HUES48 (cell line): ENCODE measurements around the gene SNTG2.

Source experiments
- H3K27ac ChIP-seq: one replicate; pipeline ENCODE4 v1.7.0; 2013; ENCODE audit warnings: low read depth, low read length, inconsistent platforms
- H3K27me3 ChIP-seq: 2 replicates; pipeline ENCODE4 v1.6.1; 2013; ENCODE audit warnings: mild to moderate bottlenecking, low read length; ENCODE audit not compliant: control insufficient read depth, insufficient read depth
- H3K36me3 ChIP-seq: 2 replicates; pipeline ENCODE4 v1.6.1; 2013; ENCODE audit warnings: low read length; ENCODE audit not compliant: control insufficient read depth, insufficient read depth
- H3K4me1 ChIP-seq: 2 replicates; pipeline ENCODE4 v1.6.1; 2013; ENCODE audit warnings: mild to moderate bottlenecking, low read length; ENCODE audit not compliant: control insufficient read depth, insufficient read depth
- H3K4me3 ChIP-seq: 2 replicates; pipeline ENCODE4 v1.5.1; 2013; ENCODE audit warnings: mild to moderate bottlenecking, low read depth, low read length
- H3K9ac ChIP-seq: 2 replicates; pipeline ENCODE4 v1.6.1; 2013; ENCODE audit warnings: mild to moderate bottlenecking, low read depth, low read length, moderate library complexity
- H3K9me3 ChIP-seq: 2 replicates; pipeline ENCODE4 v1.6.1; 2013; ENCODE audit warnings: low read length; ENCODE audit not compliant: control insufficient read depth, insufficient read depth

SNTG2 gene

GRCh38 chr2:1300284-1300683 lies 349.6 kb downstream of the SNTG2 start:
- H3K4me3 ChIP-seq = no peak overlapping the region
- H3K9ac ChIP-seq = no peak overlapping the region
- H3K9me3 ChIP-seq = no peaks in the 10 kb centered on the region
- H3K27ac ChIP-seq = no peak overlapping the region
- H3K27me3 ChIP-seq = no peaks in the 10 kb centered on the region
- no peaks in the 10 kb centered on the region for H3K4me1 ChIP-seq
- H3K36me3 ChIP-seq = no peaks in the 10 kb centered on the region

DNA sequence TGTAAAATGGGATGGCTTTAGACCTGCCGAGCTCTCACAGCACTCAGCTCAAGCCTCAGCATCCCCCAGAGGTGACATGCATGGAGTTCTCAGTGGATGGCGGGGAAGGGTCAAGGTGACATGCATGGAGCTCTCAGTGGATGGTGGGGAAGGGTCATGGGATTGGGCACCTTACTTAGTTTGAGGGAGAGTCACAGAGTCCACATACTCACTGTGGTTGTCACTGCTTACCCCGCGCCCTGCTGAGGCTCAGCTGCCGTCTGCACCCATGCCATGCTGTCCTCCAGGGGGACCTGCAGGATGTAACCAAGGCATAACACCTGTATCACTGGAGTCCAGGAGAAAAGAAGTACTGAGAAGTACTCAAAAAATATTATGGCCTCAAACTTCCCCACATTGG lies 350.4 kb downstream of the SNTG2 start:
- Histone ChIP-seq H3K27me3 (no peaks in the 10 kb centered on the region), H3K9ac (no peak overlapping the region), H3K36me3 (no peaks in the 10 kb centered on the region), H3K4me3 (no peak overlapping the region), H3K27ac (no peak overlapping the region), H3K9me3 (no peaks in the 10 kb centered on the region), H3K4me1 (no peaks in the 10 kb centered on the region)

- Histone ChIP-seq H3K9ac (no peak overlapping the region), H3K27ac (no peak overlapping the region), H3K9me3 (no peaks in the 10 kb centered on the region), H3K4me3 (no peak overlapping the region), H3K27me3 (no peaks in the 10 kb centered on the region), H3K36me3 (no peaks in the 10 kb centered on the region), H3K4me1 (peaks cover 10% of the 10 kb centered on the region)
Observed at GRCh38 chr2:1305342-1306013, 354.8 kb downstream of the SNTG2 start.

- H3K9ac ChIP-seq = no peak overlapping the region
- H3K4me3 ChIP-seq = no peak overlapping the region
- H3K9me3 ChIP-seq = no peaks in the 10 kb centered on the region
- H3K27me3 ChIP-seq = no peaks in the 10 kb centered on the region
- H3K36me3 ChIP-seq = no peaks in the 10 kb centered on the region
- H3K4me1 ChIP-seq = peaks cover 10% of the 10 kb centered on the region
- H3K27ac ChIP-seq = no peak overlapping the region
Observed at GRCh38 chr2:1306014-1306686, 355.5 kb downstream of the SNTG2 start.

DNA sequence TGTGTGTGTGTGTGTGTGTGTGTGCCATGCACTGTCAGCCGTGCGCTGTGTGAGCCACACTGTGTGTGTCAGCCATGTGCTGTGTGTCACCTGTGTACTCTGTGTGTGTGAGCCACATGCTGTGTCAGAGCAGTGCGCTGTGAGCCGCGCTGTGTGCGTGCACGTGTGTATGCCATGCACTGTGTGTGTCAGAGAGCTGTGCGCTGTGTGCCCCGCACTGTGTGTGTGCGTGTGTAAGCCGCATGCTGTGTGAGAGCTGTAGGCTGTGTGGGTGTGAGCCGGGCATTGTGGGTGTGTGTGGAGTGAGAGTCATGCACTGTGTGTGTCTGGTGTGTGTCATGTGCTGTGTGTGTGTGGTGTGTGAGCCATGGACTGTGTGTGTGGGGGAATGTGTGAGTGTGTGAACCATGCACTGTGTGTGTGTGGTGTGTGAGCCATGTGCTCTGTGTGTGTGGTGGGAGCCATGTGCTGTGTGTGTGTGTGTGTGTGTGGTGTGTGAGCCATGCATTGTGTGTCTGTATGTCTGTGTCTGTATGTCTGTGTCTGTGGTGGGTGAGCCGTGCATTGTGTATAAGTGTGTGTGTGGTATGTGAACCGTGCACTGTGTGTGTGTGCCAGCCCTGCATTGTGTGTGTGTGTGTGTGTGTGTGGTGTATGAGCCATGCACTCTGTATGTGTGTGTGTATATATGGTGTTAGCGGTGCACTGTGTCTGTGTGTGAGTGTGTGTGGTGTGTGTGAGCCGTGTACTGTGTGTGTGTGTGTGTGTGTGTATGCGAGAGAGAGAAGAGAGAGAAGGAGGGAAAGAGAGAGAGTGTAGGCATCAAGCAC lies 356.3 kb downstream of the SNTG2 start:
- H3K4me3 ChIP-seq = no peak overlapping the region
- no peak overlapping the region for H3K27ac ChIP-seq
- peaks cover 10% of the 10 kb centered on the region for H3K4me1 ChIP-seq
- no peaks in the 10 kb centered on the region for H3K36me3 ChIP-seq
- no peaks in the 10 kb centered on the region for H3K9me3 ChIP-seq
- H3K27me3 ChIP-seq = no peaks in the 10 kb centered on the region
- no peak overlapping the region for H3K9ac ChIP-seq

DNA sequence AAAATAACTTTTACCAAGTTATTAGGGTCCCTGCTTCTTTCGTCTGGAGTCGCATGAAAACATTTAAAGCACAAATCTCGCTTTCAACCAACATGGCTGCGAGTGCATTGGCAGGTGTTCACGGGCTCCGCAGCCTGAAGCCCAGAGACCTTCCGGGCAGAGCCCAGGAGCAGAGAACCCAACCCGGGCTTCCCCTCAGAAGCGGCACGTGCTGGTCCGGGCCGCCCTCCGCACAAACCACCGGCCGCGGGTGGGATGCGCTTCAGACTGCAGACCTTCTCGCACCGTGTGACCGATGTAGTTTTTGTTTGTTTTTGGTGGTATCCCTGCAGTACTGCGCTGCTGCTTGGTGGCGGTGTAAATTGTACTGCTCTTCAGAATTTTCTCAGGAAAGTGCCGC lies 357.0 kb downstream of the SNTG2 start:
- Histone ChIP-seq H3K27me3 (no peaks in the 10 kb centered on the region), H3K4me3 (no peak overlapping the region), H3K9me3 (no peaks in the 10 kb centered on the region)

GRCh38 chr2:1308678-1309077 lies 358.0 kb downstream of the SNTG2 start:
- Histone ChIP-seq H3K9ac (no peak overlapping the region), H3K9me3 (no peaks in the 10 kb centered on the region), H3K4me1 (peaks cover 10% of the 10 kb centered on the region), H3K27ac (no peak overlapping the region), H3K4me3 (no peak overlapping the region), H3K27me3 (no peaks in the 10 kb centered on the region), H3K36me3 (no peaks in the 10 kb centered on the region)

More for the DNA sequence above, 357.0 kb downstream of the SNTG2 start:
- no peak overlapping the region for H3K9ac ChIP-seq
- no peaks in the 10 kb centered on the region for H3K36me3 ChIP-seq
- peaks cover 10% of the 10 kb centered on the region for H3K4me1 ChIP-seq
- no peak overlapping the region for H3K27ac ChIP-seq

DNA sequence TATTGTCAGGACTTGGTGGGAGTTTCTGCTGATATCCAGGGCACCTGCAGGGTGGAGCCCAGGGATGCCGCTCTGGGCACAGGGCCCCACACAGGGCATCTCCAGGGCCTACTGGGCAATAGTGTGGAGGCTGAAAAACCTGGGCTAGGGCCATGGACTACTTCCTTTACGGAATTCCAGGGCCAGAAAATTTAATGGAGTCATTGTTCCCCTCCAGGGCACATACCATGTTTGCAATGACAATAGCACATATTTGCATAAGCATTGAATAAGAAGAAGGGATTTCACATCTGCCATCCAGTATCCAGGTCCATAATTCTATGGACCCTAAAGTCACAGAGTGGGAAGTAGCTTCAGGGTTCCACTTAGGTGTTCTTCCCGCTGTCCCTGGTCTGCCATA lies 358.9 kb downstream of the SNTG2 start:
- H3K9ac ChIP-seq = no peak overlapping the region
- H3K27ac ChIP-seq = peak overlapping the region; percentile 42
- H3K36me3 ChIP-seq = no peaks in the 10 kb centered on the region
- no peaks in the 10 kb centered on the region for H3K9me3 ChIP-seq
- no peak overlapping the region for H3K4me3 ChIP-seq
- no peaks in the 10 kb centered on the region for H3K27me3 ChIP-seq
- H3K4me1 ChIP-seq = peaks cover 10% of the 10 kb centered on the region

DNA sequence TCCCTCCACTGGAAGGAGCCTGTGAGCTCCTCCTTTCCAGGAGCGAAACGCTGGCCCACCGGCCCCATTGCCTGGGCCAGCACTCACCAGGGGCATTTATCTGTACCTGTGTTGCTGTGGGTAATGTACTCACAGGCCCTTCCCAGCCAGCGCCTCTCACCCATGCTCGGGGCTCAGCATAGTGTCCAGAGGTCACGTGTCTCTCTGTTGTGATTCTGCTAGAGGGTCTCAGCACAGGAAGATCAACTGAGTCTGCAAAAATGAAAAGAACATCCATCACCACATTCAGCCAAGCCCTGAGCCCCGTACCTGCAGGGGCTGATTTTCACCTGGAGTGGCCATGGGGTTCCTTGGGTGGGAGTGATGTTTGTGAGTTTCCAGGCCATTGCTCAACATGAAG lies 359.6 kb downstream of the SNTG2 start:
- Histone ChIP-seq H3K27ac (no peak overlapping the region), H3K36me3 (no peaks in the 10 kb centered on the region), H3K9me3 (no peaks in the 10 kb centered on the region), H3K9ac (no peak overlapping the region), H3K4me1 (peaks cover 10% of the 10 kb centered on the region), H3K4me3 (no peak overlapping the region), H3K27me3 (no peaks in the 10 kb centered on the region)

- Histone ChIP-seq H3K4me1 (peaks cover 10% of the 10 kb centered on the region), H3K36me3 (no peaks in the 10 kb centered on the region), H3K9me3 (no peaks in the 10 kb centered on the region), H3K9ac (no peak overlapping the region), H3K4me3 (no peak overlapping the region), H3K27me3 (no peaks in the 10 kb centered on the region), H3K27ac (no peak overlapping the region)
Observed at GRCh38 chr2:1310866-1311265, 360.2 kb downstream of the SNTG2 start.
